ENCODE results near the gene FAM221A. TPM values are rescaled to one million over a fixed set of nuclear protein-coding genes. Genes with fewer than 3 reads are reported as not detected.

FAM221A gene
- total and polyA plus RNA-seq, 3 experiments from 2014 or later = 5.4 to 6.2 (median 5.8) TPM

Other genes with a start within 250 kb of the FAM221A start
- under 1 TPM; 0.04 to 0.13 TPM for gene IGF2BP3, start 209.7 kb upstream of the FAM221A start, total RNA-seq
- gene IGF2BP3, start 209.7 kb upstream of the FAM221A start, polyA plus RNA-seq = 0.15 TPM
- 10 to 100 TPM; 82.5 to 87.6 TPM for gene TRA2A, start 148.2 kb upstream of the FAM221A start, total RNA-seq
- gene TRA2A, start 148.2 kb upstream of the FAM221A start, polyA plus RNA-seq = 37.1 TPM
- 1 to 10 TPM; 5.9 to 7.2 TPM for gene CCDC126, start 82.8 kb upstream of the FAM221A start, total RNA-seq
- gene CCDC126, start 82.8 kb upstream of the FAM221A start, polyA plus RNA-seq = 17.4 TPM
- gene STK31, start 30.0 kb downstream of the FAM221A start, total RNA-seq = under 1 TPM; 0.07 to 0.11 TPM
- gene STK31, start 30.0 kb downstream of the FAM221A start, polyA plus RNA-seq = 0.15 TPM